ENCODE data around the gene CACTIN.
"Not testable (repeated sequence)": the region's sequence is repeated elsewhere in the genome, so short reads cannot be mapped to it uniquely, and the experiment has no call there.

CACTIN gene

DNA sequence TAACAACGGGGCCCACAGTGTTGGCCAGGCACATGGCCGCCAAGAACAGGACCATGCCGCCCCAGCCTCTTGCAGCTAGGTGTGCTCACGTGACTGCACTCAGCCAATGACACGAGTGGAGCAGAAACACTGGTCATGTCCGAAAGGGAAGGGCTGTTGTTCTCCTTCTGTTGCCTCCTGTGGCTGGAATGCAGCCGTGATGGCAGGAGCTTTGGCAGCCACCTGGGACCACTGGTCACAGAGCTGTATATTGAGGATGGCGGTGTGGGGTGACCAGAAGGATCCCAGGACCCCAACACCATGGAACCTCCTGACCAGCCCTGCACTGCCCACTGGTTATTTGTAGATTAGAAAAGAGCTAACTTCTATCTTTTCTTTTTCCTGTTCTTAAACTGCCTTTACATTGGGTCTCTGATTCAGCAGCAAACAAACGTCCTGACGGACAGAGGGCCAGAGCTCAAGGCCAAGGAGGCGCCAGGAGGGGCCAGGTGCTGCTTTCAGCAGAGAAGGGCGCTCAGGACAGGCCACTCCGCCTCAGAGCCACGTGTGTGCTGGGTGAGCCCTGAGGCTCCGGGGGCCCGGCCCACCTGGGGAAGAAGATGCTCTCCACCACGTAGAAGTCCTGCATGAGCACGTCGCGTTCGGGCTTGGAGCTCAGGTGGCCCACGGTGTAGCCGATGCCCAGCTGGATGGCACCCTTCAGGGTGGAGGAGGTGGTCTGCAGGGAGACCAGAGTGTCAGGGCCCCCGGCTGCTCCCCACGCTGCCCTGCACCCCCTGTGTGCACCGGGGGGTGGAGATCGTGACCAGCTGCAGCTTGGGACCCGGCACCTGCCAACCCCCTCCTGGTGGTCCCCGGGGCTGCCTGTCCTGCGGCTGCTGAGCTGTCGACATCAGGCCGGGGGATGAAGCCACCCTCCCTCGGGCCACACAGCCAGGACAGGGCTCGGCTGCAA is 35.0 kb upstream of the CACTIN start:
- no peak for DNase-seq

DNA sequence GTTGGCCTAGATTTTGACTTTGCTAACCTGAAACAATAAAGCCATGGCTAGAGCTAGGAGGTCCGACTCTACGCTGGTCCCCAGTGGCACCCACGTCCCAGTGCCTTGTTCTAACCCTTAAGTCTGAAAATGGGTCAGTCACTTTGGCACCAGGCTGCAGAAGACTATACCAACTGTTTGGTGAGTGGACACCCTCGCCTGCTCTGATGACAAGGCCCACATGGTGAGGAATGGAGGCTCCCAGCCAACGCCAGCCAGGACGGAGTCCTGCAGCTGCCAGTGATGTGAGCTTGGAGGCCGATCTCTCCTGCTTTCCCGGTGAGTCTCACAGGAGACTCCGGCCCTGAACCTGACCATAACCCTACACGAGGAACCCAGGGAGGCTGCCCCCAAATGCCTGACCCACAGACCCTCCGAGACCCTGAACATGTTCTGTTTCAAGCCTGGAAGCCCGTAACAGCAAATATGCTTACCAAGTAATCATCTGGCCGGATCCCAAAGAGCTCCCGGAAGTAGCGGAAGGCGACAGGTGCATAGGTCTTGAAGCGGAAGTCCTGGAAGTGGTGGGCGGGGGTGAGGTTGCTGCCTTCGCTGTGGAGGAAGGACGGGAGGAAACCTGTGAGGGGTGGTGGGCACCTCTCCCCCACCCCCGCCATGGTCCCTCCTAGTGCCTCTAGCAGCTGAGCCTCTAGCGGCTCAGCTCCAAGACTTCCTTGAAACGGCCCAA is 34.1 kb upstream of the CACTIN start:
- DNase-seq = no peak

DNA sequence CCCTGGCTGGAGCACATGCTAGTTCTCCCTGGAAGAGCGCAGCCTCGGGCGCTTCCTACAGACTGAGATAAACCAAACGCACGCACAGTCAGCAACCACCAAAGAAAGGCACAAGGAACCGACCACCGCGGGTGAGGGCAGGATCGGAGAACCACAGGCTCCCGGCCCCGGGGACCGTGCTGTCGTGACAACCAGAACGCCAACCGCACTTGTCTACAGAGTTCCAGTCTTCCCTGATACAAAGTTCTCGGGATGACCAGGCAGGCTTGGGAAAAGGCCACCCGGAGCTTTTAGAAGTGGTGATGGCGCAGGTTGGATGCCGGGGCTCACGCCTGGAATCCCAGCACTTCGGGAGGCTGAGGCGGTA is 33.1 kb upstream of the CACTIN start:
- DNase-seq = no peak

DNA sequence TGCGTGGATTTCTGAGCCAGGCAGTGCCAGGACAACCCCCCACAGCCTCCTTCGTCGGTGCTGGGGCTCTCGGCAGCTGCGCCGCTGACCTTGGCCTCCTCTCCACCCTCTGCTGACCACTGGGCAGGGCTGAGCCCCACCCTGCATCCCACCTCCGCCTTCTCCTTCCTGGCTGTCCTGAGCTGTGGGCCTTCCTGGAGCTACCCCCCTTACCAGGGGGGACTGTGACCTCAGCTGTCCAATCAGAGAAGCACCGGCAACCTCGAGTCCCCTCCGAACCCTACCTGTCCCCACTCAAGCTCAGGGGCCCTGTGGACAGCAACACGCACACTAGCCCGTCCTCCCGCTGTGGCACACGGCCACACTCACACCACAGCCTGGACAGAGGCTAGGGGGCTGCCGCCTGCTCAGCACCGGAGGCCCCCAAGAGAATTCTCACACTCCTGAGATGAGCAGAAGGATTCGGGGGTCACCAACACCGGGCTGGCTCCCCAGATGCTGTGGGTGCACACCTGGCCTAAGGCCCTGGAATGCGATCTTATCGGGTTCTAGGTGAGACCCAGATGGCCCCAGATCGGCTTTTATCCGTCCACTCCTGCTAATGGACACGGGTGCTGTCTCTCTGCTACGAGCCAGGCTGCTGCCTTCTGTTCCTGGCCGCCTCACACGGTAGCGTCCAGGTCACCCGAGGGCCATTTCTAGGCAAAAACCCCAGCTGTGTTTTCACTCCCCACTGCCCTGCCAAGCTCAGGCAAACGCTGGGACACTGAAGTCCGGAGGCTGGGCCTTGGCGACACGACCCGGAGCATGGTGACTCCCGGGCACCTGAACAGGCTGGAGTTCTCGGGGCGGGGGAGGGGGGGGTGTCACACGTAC is 32.5 kb upstream of the CACTIN start:
- no peak for DNase-seq

DNA sequence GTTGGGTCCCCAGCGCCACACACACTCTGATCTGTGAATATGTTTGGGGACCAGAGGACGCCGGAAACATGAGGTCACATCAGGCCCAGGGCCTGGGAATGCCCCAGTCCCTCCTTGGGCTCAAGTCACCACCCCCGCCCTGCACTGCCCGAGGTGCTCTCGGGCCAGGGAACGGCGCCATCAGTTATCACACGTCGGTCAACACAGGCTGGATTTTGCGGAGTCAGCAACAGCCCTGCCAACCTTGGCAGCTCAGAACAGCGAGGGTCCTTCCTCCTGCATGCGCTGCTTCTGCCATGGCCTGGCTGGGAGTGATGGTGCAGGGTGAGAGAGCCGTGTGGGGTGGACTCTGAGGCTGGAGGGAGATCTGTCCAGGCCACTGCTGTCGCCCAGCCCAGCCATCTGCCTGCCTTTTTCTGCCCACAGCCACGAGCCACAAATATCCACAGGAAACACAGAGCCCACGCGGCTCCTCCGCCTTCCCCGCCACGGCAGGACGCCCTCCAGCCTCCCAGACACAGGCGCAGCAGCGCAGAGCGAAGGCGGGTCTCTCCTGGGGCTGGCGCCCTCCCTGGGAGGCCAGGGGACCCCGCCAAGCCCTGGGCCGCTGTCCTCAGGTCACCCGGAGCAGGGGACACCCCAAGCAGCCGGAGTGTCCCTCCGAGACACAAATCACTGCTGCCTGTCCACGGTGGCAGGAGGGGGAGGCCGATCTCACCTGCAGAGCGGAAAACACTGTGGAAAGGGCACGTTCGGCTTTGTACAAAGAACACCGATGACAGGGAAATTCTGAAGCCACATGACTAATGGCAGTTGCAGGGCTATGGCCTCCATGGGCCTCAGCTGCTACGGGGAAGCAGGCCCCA is 31.6 kb upstream of the CACTIN start:
- no peak for DNase-seq

DNA sequence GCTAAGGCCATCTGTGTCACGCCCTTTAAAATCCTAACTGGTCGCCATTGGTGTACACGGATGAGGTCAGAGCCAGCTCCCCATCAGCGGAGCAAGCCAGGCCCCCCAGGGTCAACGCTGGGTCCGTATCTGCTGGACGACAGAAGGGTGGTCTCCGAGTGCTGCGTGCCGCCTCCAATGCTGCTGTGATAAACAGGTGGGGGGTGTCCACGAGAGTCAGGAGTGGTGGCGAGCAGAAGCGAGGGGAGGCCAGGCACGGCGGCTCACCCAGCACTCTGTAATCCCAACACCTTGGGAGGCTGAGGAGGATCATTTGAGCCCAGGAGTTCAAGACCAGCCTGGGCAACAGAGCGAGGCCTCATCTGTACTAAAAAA is 30.8 kb upstream of the CACTIN start:
- DNase-seq = no peak

DNA sequence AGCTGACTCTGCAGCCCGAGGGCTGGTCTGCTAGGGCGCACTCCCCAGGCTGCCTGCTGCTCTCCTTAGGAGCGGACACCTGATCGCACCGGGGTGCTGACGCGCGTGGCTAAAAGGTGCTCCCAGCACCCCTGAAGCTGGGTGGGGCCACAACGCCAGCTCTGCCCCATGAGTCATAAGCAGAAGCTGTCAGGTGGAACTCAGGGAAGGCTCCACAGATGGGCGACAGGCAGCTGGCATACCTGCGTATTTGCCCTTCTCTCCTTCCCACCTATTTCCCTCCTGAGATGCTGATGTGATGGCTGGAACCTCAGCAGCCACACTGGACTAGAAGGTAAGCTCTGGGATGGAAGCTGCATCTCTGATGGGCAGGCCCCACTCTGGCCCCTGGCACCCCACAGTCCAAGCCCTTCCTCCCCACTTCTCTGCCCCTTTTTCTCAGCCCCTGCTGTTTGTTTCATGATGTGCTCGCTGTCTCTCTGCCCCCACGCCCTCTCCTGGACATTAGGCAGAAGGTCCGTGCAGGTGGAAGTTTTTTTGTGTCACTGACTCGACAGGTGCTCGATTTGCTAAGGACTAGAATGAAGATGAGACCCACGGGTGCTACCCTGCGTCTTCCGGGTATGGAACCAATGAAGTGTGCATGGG is 30.3 kb upstream of the CACTIN start:
- no peak for DNase-seq

DNA sequence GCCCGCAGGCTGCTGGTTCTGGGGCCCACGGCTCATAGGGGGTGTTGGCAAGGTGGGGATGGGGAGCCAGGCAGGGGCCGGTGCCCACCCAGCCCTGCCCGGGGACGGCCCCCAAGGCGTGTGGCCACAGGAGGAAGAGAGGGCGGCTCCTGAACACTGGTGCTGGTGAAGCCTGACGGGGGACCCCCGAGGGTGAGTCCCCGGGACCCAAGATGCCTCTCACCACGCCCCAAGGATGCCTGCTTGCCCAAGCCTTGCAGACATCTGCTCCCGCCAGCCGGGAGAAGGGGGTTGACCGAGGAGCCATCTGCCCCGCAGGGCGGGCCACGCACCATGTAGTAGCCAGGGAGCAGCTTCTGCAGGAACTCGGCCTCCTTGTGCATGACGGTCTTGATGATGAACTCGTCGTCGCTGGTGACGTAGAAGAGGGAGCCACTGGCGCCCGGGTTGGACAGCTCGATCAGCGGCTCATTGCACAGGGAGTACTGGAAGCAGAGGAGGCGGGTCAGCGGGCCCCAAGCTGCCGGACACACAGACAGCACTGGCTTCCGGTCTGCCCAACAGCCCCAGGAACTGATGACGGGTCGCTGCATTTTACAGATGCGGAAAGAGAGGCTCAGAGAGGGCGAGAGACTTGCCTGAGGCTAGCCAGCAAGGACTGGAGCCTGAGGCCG is 29.6 kb upstream of the CACTIN start:
- DNase-seq = peak; percentile 23

DNA sequence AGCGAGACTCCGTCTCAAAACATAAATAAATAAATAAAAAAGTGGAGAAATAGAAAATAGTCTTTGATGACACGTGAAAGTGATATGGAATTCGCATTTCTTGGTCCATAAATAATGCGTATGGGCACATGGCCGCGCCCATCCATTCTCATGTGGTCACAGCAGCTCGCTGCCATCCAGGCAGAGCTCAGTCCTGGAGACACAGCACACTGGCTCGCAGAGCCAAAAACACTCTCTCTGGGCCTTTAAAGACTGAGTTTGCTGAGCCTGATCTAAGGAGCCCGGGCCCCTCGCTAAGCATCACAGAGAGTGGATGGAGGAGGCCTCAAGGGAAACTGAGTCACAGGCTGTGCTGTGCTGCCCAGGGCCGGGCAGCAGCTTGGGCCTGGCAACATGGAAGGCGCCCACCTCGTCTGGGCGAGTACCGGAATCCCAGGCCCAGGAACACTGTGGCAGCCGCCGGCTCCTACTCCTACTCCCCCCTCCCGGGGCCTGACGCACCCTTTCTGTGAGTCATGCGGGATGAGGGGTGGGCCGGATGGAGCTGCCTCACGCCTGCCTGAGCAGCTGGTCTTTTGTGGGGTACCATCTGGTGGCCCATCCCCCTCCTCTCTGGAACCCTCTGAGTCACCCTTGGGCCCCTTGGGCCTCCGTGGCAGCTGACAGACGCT is 28.9 kb upstream of the CACTIN start:
- peak; percentile 79 for DNase-seq

DNA sequence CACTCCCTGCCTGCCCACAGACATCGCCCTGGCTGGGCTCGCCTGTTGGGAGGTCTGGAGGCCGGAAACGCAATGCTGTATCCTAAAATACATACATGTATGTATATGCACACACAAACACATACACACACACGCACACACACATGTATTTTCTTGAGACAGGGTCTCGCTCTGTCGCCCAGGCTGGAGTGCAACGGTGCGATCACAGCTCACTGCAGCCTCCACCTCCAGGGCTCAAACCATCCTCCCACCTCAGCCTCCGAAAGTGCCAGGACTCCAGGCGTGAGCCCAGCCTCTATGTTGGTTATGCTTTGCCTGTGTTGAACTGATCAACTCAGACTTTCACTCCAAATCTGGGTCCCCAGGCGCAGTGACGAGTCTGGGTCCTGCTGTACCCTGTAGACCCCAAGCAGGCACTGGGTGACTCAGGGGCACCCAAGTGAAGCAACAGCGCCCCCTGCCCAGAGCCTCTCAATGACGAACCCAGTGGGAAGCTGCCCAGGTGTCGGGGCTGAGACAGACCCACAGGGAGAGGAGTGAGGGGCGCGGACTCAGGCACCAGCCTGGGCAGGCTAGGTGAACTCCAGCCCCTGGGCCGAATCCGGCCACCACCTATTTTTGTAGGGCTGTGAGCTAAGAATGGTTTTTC is 27.4 kb upstream of the CACTIN start:
- DNase-seq = no peak

DNA sequence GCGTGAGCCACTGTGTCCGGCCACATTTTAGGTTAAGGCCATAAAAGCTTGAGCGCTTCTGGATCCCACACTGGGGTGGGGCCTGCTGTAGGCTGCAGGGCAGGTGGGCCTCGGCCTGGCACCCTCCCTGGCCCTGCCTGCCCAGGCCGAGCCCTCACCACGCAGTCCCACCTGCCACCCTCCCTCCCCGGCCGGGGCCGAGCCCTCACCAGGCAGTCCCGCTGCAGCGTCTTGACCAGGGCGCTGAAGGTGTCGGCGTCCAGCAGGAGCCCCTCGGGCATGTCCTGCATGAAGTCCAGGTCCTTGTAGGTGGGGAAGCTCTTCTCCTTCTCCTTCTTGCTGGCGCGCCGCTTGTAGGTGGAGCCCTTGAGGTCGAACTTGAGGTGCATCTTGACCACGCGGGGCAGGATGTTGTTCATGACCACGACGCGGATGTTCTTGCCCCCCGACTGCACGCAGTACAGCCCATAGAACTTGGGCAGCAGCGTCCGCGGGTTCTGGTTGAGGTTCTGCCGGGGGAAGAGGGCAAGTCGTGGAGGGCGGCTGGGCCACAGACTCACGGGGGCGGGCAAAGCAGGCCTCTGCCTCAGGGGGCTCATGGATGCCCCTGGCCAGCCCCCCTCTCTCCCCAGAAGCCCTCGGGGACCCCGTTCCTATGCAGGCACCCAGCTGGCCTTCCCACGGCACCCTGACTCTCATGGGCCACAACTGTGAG is 26.6 kb upstream of the CACTIN start:
- DNase-seq = no peak

DNA sequence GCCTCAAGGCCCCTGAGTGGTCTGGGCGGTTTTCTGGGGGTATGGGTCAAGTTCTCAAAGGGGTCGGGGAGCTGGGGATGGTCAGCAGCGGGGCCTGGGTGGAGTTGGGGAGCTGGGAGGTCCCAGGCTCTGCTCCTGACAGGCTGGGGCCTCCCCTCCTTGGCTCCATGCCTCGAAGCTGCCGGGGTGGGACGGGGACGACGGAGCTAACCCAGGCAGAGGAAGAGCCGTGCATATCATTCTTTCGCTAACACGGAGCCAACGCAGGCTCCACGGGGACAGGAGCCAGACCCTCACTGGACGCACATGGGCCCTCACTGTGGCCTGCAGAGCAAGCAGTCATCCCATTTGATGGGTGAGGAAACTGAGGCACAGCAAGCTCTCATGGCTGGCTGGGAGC is 25.8 kb upstream of the CACTIN start:
- DNase-seq = no peak

DNA sequence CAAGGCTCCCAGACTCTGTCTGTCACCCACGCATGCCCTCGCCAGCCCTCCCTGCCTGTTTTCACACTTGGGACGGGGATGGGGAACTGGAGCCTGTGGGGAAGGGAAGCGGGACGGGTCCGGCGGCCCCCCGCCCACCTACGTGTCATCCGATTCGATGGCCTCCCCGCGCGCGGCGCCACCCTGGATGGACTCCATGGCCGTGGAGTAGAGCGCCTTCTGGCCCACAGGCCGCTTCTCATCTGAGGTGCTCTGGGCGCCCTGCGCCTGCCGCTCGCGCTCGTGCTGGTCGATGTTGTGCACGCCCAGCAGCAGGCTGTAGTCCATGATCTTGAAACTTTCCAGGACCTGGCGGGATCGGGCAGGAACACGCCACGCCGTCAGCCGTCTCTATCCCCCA is 25.1 kb upstream of the CACTIN start:
- no peak for DNase-seq

DNA sequence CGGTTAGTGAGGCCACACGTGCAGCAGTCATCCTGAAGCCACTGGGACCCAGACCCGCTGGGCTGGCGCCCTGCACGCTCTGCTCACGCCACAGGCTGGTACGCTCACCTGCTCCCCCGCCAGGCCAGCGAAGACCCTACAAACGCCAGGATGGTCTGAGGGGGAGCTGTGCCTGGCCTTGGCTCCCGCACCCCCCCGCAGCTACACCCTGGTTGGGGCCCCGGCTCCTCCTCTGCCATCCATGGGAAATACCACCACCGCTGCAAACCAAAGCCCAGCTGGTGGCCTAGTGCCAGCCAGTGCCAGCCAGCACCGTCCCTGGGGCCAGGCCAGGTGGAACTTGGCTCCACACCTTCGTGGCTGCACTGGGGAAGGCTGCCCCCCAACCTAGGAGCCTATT is 23.3 kb upstream of the CACTIN start:
- no peak for DNase-seq

DNA sequence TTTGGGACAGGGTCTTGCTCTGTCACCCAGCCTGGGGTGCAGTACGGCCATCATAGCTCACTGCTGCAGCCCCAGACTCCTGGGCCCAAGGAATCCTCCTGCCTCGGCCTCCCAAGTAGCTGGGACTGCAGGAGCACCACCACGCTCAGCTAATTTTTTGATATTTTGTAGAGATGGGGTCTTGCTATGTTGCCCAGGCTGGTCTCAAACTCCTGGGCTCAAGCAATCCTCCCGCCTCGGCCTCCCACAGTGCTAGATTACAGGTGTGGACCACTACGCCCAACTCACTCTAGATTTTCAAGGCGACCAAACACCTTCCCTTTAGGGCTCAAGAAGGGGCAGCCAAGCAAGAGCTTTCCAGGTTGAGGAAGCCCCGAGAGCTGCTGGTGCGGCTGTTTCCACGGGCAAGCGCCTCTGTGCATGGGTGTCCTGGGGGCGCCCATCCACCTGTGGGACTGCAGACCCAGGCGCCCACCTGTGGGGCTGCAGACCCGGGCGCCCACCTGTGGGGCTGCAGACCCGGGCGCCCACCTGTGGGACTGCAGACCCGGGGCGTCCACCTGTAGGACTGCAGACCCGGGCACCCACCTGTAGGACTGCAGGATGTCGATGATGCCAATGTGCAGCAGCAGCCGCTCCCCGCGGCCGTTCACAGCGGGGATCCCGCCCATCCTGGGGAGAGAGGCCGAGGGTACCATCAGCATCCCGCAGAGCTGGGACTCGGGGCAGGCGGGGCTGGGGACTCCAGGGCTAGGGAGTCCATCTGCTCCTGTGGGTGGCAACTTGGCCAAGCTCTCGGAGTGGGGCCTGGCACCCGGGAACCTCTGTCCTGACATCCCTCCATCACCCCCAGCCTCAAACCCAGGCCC is 21.7 kb upstream of the CACTIN start:
- DNase-seq = no peak

DNA sequence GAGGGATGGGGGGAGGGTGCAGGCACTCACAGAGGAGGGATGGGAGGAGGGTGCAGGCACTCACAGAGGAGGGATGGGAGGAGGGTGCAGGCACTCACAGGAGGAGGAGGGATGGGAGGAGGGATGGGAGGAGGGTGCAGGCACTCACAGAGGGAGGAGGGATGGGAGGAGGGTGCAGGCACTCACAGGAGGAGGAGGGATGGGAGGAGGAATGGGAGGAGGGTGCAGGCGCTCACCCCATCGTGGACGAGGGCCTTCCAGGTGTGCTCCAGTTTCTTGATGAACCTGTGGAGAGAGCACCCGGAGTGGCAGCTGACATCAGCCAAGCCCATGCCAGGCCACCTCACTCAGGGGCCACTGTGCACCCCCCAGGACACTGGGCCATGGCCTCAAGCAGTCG is 20.5 kb upstream of the CACTIN start:
- not testable (repeated sequence) for DNase-seq

DNA sequence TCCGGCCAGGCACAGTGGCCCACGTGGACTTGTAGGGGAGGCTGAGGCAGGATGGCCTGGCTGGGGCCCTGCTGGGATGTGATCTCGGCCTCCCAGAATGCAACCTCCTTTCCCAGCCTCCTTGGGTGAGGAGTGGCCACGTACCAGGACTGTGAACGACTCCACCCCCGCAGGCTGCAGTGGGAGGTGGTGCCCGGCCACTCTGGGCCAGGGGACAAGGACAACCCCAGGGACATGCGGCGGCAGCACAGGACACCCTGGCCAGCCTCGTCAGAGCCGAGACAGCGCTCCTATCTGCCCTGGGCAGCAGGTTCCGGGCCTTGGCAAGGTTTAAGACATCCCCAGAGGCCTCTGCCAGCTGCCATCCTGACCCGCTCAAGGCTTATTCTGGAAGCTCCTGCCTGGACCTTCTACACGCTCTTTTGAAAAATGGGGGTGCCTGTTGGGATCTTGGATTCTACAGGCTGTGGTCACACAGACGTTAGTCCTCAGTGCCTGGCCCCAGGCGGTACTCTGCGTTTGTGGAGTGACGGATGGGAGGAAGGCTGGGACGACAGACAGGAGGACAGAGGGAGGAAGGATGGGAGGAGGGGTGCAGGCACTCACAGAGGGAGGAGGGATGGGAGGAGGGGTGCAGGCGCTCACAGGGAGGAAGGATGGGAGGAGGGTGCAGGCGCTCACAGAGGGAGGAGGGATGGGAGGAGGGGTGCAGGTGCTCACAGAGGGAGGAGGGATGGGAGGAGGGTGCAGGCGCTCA is 19.9 kb upstream of the CACTIN start:
- DNase-seq = no peak

DNA sequence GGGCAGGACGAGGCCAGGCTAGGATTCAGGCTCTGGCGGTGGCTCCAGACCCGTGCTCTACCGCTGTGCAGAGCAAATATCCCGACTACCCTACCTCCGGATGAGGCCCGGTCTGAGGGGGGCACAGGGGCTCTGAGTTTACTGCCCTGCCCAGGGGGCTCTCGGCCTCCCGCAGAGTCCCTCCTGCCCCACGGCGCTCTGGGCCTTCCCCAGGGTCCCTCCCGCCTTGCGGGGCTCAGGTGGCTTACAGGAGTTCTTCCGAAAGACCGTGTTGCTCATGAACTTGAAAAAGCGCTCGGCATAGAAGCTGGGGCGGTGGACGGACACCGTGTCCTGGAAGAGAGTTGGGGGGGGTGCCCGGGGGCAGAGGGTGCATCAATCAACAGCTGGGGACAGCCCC is 19.1 kb upstream of the CACTIN start:
- DNase-seq = no peak
